ENCODE data around the gene ABCA6.
"Not testable (repeated sequence)": the region's sequence is repeated elsewhere in the genome, so short reads cannot be mapped to it uniquely, and the experiment has no call there.

ABCA6 gene

GRCh38 chr17:69141431-69142174, at the start of gene ABCA6:
ABCA6 (minus strand) TSS chr17:69141895; CDS start chr17:69140703, 1,192 bp downstream.
- no peak for DNase-seq (ENCODE audit: low read depth in 4 of 4, low spot score in 1 of 4)

DNA sequence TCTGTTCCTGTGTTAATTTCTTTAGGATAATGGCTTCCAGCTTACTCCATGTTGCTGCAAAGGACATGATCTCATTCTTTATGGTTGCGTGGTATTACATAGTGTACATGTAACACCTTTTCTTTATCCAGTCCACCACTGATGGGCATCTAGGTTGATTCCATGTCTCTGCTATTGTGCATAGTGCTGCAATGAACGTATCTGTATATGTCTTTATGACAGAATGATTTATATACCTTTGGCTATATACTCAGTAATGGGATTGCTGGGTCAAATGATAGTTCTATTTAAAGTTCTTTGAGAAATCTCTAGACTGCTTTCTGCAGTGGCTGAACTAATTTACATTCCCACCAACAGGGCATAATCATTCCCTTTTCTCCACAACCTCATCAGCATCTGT, 47.1 kb upstream of the ABCA6 start:
- DNase-seq (ENCODE audit: low read depth in 4 of 4, low spot score in 1 of 4), result no peak

DNA sequence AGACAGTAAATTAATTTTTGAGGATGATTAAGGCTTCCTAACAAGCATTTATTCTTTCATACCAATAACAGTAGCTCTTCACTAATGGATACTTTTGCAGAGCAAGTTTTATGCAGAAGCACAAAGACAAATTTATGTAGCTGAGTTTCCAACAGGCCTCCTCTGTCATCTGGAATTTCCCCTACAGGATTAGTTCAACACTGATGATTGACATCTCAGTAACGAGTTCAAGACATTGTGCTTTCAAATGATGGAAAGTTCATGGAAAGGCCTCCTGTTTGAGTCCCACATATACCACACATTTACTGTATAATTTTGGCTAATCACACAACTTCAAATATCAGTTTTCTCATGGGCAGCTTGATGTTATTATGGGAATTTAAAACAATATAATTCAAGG, 46.4 kb upstream of the ABCA6 start:
- DNase-seq (ENCODE audit: low read depth in 4 of 4, low spot score in 1 of 4), result no peak

GRCh38 chr17:69187294-69187693, 45.6 kb upstream of the ABCA6 start:
- DNase-seq (ENCODE audit: low read depth in 4 of 4, low spot score in 1 of 4), result no peak

GRCh38 chr17:69179227-69179952, 37.7 kb upstream of the ABCA6 start:
- DNase-seq (ENCODE audit: low read depth in 4 of 4, low spot score in 1 of 4), result no peak

- DNase-seq (ENCODE audit: low read depth in 4 of 4, low spot score in 1 of 4), result no peak
Measured at GRCh38 chr17:69176457-69176795, 34.7 kb upstream of the ABCA6 start.

GRCh38 chr17:69175625-69176456, 34.1 kb upstream of the ABCA6 start:
- no peak for DNase-seq (ENCODE audit: low read depth in 4 of 4, low spot score in 1 of 4)

DNA sequence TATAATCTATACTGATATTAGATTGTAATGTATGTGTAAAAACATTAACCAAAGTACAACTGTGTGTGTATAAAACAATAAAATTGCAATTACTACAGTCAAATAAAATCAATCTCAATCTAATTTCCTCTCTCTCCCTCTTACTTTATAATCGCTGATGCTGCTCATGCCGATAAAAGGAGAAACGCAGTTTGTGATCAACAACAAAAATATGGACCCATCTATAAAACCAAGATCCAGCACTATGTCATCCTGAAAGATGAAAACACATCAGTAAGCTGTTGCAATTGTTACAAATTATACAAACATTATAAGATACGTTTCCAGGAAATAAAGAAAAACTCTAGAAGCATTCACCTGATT, 33.5 kb upstream of the ABCA6 start:
- no peak for DNase-seq (ENCODE audit: low read depth in 4 of 4, low spot score in 1 of 4)

- DNase-seq (ENCODE audit: low read depth in 4 of 4, low spot score in 1 of 4), result no peak
Measured at GRCh38 chr17:69173118-69173517, 31.4 kb upstream of the ABCA6 start.

GRCh38 chr17:69170377-69170776, 28.7 kb upstream of the ABCA6 start:
- no peak for DNase-seq (ENCODE audit: low read depth in 4 of 4, low spot score in 1 of 4)

DNA sequence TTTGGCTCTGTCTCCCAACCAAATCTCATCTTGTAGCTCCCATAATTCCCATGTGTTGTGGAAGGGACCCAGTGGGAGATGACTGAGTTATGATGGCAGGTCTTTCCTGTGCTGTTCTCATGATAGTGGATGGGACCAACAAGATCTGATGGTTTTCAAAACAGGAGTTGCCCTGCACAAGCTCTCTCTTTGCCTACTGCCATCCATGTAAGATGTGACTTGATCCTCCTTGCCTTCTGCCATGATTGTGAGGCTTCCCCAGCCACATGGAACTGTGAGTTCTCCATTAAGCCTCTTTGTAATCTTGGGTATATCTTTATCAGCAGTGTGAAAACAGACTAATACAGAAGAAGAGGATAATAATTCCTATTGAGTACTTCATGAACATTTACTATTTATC, 26.9 kb upstream of the ABCA6 start:
- not testable (repeated sequence) for DNase-seq (ENCODE audit: low read depth in 4 of 4, low spot score in 1 of 4)

GRCh38 chr17:69166957-69167356, 25.3 kb upstream of the ABCA6 start:
- no peak for DNase-seq (ENCODE audit: low read depth in 4 of 4, low spot score in 1 of 4)

- no peak for DNase-seq (ENCODE audit: low read depth in 4 of 4, low spot score in 1 of 4)
Measured at GRCh38 chr17:69164206-69164605, 22.5 kb upstream of the ABCA6 start.

- no peak for DNase-seq (ENCODE audit: low read depth in 4 of 4, low spot score in 1 of 4)
Measured at GRCh38 chr17:69159418-69159817, 17.7 kb upstream of the ABCA6 start.

GRCh38 chr17:69154267-69154666, 12.6 kb upstream of the ABCA6 start:
- no peak for DNase-seq (ENCODE audit: low read depth in 4 of 4, low spot score in 1 of 4)

DNA sequence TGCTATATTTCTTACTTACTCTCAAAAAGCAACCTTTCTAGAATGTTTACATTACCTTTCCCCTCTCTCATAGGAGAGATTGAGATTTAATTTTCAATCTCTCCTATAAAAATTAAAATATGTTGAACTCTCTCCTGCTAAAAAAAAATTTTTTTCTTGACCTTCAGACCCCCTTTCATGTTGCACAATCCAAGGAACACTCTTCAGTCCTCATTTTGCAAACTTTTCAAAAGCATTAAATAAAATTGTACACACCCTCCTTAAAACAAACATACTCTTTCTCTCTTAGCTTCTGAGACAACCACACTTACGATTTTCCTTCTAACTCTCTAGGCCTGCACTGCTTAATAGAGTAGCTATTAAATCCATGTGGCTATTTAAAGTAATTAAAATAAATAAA, 8.6 kb upstream of the ABCA6 start:
- no peak for DNase-seq (ENCODE audit: low read depth in 4 of 4, low spot score in 1 of 4)

DNA sequence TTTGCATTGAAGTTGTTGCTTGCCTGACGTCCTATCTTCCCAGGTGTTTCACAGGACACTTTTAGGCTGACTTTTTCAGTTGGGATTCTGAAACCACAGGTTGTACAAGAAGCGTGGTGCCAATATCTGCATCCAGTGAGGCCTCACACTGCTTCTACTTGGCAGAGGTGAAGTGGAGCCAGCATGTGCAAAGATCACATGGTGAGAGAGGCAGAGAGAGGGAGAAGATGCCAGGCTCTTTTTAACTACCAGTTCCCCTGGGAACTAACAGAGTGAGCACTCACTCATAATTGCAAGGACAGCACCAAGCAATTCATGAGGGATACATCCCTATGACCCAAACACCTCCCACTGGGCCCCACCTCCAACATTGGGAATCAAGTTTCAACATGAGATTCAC, 5.8 kb upstream of the ABCA6 start:
- DNase-seq (ENCODE audit: low read depth in 4 of 4, low spot score in 1 of 4), result no peak

DNA sequence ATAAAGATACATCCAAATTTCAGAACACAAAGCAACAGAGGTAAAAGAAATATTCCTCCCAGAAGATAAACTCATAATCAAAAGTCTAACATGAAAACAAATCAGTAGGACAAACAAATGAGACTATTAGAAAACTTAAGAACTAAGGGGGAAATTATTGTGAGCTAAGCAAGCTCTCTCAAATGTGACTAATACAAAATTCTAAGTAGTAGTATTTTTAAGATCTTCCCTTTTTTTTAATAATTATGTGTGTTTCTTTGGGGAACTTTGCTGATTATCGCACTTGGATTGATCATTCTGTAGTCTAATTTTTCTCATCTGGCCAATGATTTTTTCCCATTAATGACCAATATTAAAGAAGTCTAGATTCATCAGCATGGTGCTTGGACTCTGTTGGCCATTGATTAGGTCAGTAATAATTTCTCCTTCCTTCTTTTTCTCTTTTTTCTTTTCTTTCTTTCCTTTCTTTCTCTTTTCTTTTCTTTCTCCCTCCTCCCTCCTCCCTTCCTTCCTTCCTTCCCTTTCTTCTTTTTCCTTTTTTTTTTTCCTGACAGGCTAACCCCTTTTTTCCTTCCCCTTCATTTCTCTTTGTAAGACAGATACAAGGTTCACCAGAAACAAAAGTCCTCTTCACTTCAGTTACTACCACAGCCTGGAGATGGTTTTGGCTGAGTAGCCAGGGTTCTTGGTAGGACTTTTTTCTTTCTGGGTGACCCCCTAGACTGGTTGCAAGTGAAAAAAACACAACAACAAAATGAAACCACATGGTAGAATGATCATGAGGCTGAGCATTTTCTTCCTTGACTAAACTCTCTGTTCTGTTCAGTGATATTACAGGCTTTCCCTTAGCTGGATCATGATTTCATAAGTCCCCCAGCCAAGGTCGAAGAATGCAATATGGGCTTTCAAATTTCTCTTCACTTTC, 2.9 kb upstream of the ABCA6 start:
- DNase-seq (ENCODE audit: low read depth in 4 of 4, low spot score in 1 of 4), result no peak

DNA sequence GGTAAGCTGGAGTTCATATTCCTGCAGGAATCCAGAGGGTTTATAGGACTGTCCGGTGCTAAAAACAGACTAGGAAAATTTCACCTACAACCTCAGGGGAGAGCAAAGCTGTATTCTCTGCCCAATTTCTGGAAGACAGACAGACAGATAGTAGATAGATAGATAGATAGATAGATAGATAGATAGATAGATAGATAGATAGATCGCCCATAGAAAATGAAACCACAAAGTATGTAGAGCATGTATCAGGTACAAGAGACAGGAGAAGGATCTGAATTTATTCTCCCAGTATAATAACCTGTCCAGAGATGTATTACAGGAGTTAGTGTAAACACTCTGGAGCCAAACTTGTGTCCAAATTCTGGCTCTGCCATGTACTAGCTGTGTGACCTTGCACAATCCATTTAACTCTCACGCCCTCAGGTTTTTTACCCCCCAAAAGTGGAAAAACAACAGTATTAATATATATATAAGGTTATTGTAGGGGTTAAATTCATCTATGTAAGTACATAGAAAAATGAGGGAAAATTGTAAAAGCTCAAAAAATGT, 2.1 kb upstream of the ABCA6 start:
- no peak for DNase-seq (ENCODE audit: low read depth in 4 of 4, low spot score in 1 of 4)

- no peak for DNase-seq (ENCODE audit: low read depth in 4 of 4, low spot score in 1 of 4)
Measured at GRCh38 chr17:69143151-69143550, 1.5 kb upstream of the ABCA6 start.

Data from stimulated activated CD4-positive, alpha-beta T cell treated with anti-CD3 and anti-CD28 coated beads, Interleukin-1b, Interleukin-23, amount 100 ng/mL, for 24 hours (primary cell).